Measurements from ENCODE around the gene GALK1. TPM values are rescaled to one million over a fixed set of nuclear protein-coding genes. Genes with fewer than 3 reads are reported as not detected.

Gene GALK1
- total and polyA plus RNA-seq, 9 of the 15 experiments (the other 6 are each of a cell fraction or from before 2014, with no cell fraction given) = 0.45 to 51.6 (median 17.4) TPM

GRCh38 chr17:75783803-75784472, 18.9 kb upstream of the GALK1 start (continued):
- TF ChIP-seq ZNF592 (IDR thresholded peaks at IDR 0.05) (0 out of 2 replicates have a peak, but pooled peaks have one; percentile 21), POLR2A (conservative IDR thresholded peaks at IDR 0.05) (peak; percentile 56), STAT6 (CRISPR knock-in tag; IDR thresholded peaks at IDR 0.05) (no peak), SAP30 (IDR thresholded peaks at IDR 0.05; ENCODE audit: borderline replicate concordance, insufficient read depth, low read depth, low read length, poor library complexity, severe bottlenecking) (no peak), CHD4 (IDR thresholded peaks at IDR 0.05; ENCODE audit: insufficient read depth, insufficient replicate concordance, low read depth, low read length, poor library complexity, severe bottlenecking) (no peak), ZNF282 (CRISPR knock-in tag; IDR thresholded peaks at IDR 0.05) (no peak), LARP7 (IDR thresholded peaks at IDR 0.05) (no peak), TEAD1 (CRISPR knock-in tag; IDR thresholded peaks at IDR 0.05) (no peak), NELFE (IDR thresholded peaks at IDR 0.05; ENCODE audit: insufficient read depth, insufficient read length) (no peak), BRCA1 (IDR thresholded peaks at IDR 0.05) (no peak), BRCA1 (CRISPR knock-in tag; IDR thresholded peaks at IDR 0.05) (no peak), EWSR1 (IDR thresholded peaks at IDR 0.05; ENCODE audit: borderline replicate concordance, low read depth, partially characterized antibody) (no peak), BCOR (IDR thresholded peaks at IDR 0.05) (no peak), ZNF764 (CRISPR knock-in tag; IDR thresholded peaks at IDR 0.05; ENCODE audit: low read depth) (no peak), BCL6 (CRISPR knock-in tag; IDR thresholded peaks at IDR 0.05) (no peak), SMARCE1 (IDR thresholded peaks at IDR 0.05) (peak; percentile 37; the same call in 1 of the 2 replicates), ZKSCAN3 (CRISPR knock-in tag; IDR thresholded peaks at IDR 0.05) (no peak)

All from K562 (cell line).